Right lobe of liver (tissue), 4 donors: ENCODE measurements around the gene ZNF768.

Experiments used
- CTCF ChIP-seq, 4 donors: fragments of 200-600 bp in 3 of 4; fragments of 450-650 bp in 1 of 4; IDR thresholded peaks; one replicate each; pipeline versions ENCODE4 v1.5.1 to v1.8.0; 2016 to 2022; ENCODE audit warnings: antibody characterized with exemption in 4 of 4, mild to moderate bottlenecking in 2 of 4
- POLR2A ChIP-seq: fragments of 450-650 bp; IDR thresholded peaks from one replicate; pipeline ENCODE4 v1.6.1; 2017; ENCODE audit warnings: antibody characterized with exemption, mild to moderate bottlenecking
- donor health status: DM: no; HTN: no; CAD: no.
- donor health status: DM: no; HTN: no; CAD: no.
- donor health status: DM: no; HTN: yes; CAD: no.

- no peak for TF ChIP-seq CTCF (IDR thresholded peaks at IDR 0.05)
- no peak for TF ChIP-seq POLR2A
These were observed 51.7 kb downstream of the ZNF768 start for GRCh38 chr16:30474684-30475083.
